Retinal pigment epithelial cell (primary cell): ENCODE data around the gene TBC1D1.
A peak's percentile ranks its signal among the peaks of the same experiment; 100 is the strongest.

ENCODE experiments used
- DNase-seq: peaks from one replicate; pipeline ENCODE4 v3.0.0-alpha.2; 2010; ENCODE audit warnings: low read depth
- H3K4me3 ChIP-seq: 2 replicates; pipeline ENCODE4 v1.5.1; 2011; ENCODE audit warnings: mild to moderate bottlenecking, low read length, control low read depth, moderate library complexity
- TF ChIP-seq, protein P1 (sequence below): conservative IDR thresholded peaks from 2 replicates; pipeline ENCODE4 v1.5.1; 2011; ENCODE audit warnings: low read depth, low read length, control low read depth, inconsistent platforms

TBC1D1 gene

DNA sequence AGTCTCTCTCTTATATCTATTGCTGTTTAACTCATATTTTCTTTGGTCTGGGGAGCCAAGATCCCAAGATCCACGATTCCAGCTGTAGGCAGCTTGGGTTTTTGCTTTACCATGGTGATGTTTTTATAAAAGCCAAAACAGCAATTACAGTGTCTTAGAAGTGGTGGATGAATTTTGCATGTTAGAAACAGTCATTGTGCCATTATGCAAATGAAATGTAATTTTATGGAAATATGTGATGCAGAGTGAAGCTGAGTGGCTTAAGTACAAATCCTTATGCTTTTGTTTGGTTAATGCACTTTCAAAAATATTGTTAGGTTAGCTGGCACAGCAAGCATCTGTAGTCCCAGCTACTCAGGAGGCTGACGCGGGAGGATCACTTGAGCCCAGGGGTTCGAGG, 36.5 kb downstream of the TBC1D1 start:
- DNase-seq, result no peak
- no peak overlapping the region for H3K4me3 ChIP-seq
- TF ChIP-seq, protein P1, sequence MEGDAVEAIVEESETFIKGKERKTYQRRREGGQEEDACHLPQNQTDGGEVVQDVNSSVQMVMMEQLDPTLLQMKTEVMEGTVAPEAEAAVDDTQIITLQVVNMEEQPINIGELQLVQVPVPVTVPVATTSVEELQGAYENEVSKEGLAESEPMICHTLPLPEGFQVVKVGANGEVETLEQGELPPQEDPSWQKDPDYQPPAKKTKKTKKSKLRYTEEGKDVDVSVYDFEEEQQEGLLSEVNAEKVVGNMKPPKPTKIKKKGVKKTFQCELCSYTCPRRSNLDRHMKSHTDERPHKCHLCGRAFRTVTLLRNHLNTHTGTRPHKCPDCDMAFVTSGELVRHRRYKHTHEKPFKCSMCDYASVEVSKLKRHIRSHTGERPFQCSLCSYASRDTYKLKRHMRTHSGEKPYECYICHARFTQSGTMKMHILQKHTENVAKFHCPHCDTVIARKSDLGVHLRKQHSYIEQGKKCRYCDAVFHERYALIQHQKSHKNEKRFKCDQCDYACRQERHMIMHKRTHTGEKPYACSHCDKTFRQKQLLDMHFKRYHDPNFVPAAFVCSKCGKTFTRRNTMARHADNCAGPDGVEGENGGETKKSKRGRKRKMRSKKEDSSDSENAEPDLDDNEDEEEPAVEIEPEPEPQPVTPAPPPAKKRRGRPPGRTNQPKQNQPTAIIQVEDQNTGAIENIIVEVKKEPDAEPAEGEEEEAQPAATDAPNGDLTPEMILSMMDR, result no peak

DNA sequence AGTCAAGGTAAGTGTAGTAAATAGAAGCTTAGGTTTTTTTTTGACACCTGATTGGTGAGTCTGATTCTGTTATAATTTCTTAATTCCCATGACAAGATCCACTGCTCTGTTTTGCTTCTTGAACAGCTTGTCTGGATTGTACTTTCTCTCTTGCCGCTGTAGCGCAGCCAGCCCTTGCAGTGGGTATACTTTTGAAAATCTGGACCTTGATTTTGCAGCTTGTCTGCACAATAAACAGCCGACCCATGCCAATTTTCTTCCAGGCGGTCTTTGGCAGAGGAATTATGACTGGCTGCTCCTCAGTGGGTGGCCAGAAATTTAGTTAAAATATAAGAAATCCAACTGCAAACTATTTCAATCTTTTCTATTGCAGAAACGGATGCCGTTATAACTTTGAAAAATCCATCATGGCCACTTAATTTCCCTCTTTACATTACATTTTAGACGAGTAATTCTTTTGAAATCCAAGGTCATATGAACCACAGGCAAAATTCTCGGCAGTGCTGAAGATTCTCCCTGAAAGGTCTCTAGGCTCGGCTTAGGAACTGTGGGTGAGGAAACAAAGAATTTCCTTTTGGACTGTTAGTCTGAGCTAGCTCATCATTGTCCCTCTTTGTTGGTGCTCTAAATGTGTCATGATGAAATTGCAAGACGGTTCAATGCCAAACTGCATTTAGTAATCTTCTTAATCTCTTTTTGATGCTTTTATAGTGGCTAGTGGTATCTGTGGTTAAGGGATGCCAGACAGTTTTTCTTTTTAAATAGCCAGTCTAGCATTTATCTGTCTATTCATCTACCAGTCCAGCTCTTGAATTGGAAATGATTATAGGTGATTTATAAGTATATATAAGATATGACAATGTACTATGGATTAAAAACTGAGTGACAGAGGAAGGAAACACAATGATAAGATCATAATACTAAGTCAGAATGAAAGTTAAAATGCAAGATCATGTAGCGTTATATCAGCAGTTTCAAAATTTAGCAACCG, 37.8 kb downstream of the TBC1D1 start:
- DNase-seq, result no peak
- no peak overlapping the region for H3K4me3 ChIP-seq

DNA sequence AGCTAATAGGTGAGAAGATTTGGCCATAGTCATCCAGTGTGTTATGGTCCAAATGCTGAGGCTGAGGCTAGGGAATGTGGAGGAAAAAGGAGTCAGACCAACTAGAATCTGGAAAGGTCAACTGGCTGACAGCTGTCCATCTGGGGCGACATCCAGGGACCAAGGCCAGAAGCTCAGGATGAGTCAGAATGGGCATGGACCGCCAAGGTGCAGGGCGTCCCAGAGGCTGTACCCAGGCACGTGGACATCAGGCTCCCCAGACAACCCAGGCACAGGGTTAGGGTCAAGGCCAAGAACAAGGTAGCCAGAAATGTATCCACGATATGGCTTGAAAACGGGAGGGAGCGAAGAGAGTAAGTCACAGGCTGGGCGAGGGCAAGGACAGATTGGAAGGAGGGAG, 43.2 kb downstream of the TBC1D1 start:
- no peak overlapping the region for H3K4me3 ChIP-seq
- DNase-seq, result no peak
- TF ChIP-seq, protein P1, result no peak

More for the DNA sequence above, 37.8 kb downstream of the TBC1D1 start:
- TF ChIP-seq, protein P1, result no peak

DNA sequence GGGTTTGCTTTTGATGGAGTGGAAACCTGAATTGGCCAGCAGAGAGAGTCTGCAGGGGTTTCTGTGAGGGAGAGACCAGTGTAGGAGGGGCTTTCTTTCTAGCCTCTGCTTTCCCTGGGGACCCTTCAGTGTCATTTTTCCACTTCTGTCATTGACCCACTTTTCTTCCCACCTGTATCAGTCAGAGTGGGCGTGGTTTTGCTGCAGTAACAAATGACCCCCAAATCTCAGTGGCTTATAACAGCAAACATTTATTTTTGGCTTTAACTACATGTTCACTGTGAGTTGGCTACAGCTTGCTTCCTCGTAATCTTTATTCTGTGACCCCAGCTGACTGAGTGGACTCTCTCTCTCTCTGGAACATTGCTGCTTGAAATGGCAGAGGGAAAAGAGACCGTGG, 43.7 kb downstream of the TBC1D1 start:
- no peak for DNase-seq
- TF ChIP-seq, protein P1, result no peak
- H3K4me3 ChIP-seq, result no peak overlapping the region

DNA sequence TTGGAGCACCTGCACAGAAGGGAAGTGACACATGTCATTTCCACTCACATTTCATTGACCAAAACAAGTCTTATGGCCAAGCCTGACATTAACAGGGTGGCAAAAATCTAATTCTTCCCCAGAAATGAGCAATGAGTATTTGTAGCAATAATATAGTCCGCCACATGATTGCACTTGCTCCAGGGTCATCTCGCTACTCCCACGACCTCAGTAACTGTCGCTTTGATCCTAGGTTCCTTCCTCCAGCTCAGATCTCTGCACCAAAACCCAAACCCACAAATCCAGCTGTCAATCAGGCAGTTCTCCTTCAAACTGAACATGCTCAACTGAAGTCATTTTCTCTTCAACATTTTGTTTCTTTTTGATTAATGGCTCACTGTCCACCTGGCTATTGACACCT, 44.1 kb downstream of the TBC1D1 start:
- no peak overlapping the region for H3K4me3 ChIP-seq
- no peak for DNase-seq
- TF ChIP-seq, protein P1, result no peak

DNA sequence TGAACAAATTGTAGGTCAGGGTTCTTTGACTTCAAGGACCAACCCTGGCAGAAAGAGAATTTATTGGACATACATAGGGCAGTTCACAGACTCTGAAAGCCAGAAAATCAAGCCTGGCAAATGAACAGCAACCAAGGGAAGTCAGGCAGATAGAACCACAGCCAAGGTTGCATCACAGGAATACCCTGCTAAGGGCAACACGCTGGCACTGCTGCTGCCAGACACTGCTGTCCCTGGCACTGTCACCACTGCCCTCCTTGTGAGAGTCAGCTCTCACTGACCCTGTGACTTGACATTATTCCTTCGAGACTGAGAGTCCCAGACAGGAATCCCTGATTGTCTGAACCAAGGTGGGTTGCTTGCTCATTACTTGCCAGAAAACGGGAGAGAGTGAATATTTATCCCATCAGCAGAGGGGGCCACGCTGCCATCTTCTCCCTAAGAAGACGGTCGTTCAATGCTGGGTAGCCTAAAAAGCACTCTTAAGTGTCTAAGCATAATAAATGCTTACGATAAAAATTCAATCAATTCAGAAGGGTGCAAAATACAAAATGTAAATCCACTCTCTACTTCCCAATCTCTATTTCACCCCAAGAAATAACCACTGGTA, 46.1 kb downstream of the TBC1D1 start:
- DNase-seq, result no peak
- TF ChIP-seq, protein P1, result peak; percentile 8
- H3K4me3 ChIP-seq, result no peak overlapping the region

DNA sequence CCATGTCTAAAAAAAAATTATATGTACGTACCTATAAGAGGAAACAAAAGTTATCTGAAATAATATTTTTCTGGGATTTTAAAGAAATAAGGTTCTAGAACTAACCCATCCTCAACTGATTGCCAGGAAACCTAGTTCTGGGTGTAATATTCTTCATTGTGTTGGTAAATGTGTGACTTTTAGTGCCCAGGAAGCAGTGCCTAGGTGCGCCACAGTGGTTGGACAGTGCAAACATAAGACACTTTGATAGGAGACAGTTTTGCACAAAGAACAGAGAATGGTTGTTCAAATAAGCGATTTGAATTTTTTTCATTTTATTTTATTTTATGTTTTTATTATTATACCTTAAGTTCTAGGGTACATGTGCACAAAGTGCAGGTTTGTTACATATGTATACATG, 47.3 kb downstream of the TBC1D1 start:
- TF ChIP-seq, protein P1, result no peak
- H3K4me3 ChIP-seq, result no peak overlapping the region
- no peak for DNase-seq
